Right atrium auricular region (tissue), 2 donors: Measurements from ENCODE around the gene PDE6A. TPM values are rescaled to one million over a fixed set of nuclear protein-coding genes. Genes with fewer than 3 reads are reported as not detected.
A peak's percentile ranks its signal among the peaks of the same experiment; 100 is the strongest.

Experiments
- DNase-seq: peaks from one replicate; pipeline ENCODE4 v3.0.0-alpha.2; 2019; ENCODE audit warnings: low spot score
- H3K27ac ChIP-seq, 2 donors: fragments of 200-600 bp; sonication (generic); 1 replicate in 1 of 2; 2 replicates in 1 of 2; pipeline ENCODE4 v1.5.1; 2016 to 2019
- H3K27me3 ChIP-seq, 2 donors: fragments of 200-600 bp; sonication (generic); one replicate each; pipeline versions ENCODE4 v1.5.1 to v1.6.0; 2017 to 2019
- H3K36me3 ChIP-seq: fragments of 200-600 bp; sonication (generic); one replicate; pipeline ENCODE4 v1.5.1; 2016
- H3K4me1 ChIP-seq, 2 donors: fragments of 200-600 bp; sonication (generic); one replicate each; pipeline versions ENCODE4 v1.5.1 to v1.6.0; 2017 to 2019
- H3K4me3 ChIP-seq, 2 donors: fragments of 200-600 bp; sonication (generic); 1 replicate in 1 of 2; 2 replicates in 1 of 2; pipeline ENCODE4 v1.5.1; 2017 to 2019; ENCODE audit warnings: mild to moderate bottlenecking in 1 of 2, moderate library complexity in 1 of 2
- H3K9me3 ChIP-seq, 2 donors: fragments of 200-600 bp; sonication (generic); one replicate each; pipeline ENCODE4 v1.5.1; 2019
- CTCF ChIP-seq, 2 donors: fragments of 200-600 bp; sonication (generic); IDR thresholded peaks; one replicate each; pipeline ENCODE4 v1.5.1; 2019; ENCODE audit warnings: antibody characterized with exemption in 2 of 2
- total RNA-seq, 2 donors: library from RNA; depleted of rRNA; stranded (reverse); fragments of >200 nt; gene quantifications; one replicate each; pipeline ENCODE4 v1.1.0, GENCODE V29; 2016

The PDE6A gene
- total RNA-seq, 2 donors from 2014 or later, result 0.08 TPM; not detected in 1

GRCh38 chr5:149921597-149921996, 23.0 kb downstream of the PDE6A start:
- Histone ChIP-seq H3K9me3 (no peaks in the 10 kb centered on the region), H3K27me3 (no peaks in the 10 kb centered on the region), H3K4me1 (peaks cover 0 to 6% of the 10 kb centered on the region in 2 donors), H3K36me3 (no peaks in the 10 kb centered on the region), H3K4me3 (no peak overlapping the region), H3K27ac (no peak overlapping the region)
- TF ChIP-seq CTCF (IDR thresholded peaks at IDR 0.05), result no peak
- DNase-seq, result no peak

- DNase-seq, result no peak
- H3K4me3 ChIP-seq, result no peak overlapping the region
- H3K36me3 ChIP-seq, result no peaks in the 10 kb centered on the region
- H3K9me3 ChIP-seq, result no peaks in the 10 kb centered on the region
- no peak for TF ChIP-seq CTCF (IDR thresholded peaks at IDR 0.05)
- H3K27ac ChIP-seq, result peak overlapping the region in 1 of 2 donors; percentile 16
- peaks cover 0 to 6% of the 10 kb centered on the region in 2 donors for H3K4me1 ChIP-seq
- H3K27me3 ChIP-seq, result no peaks in the 10 kb centered on the region
These were observed 27.4 kb downstream of the PDE6A start for GRCh38 chr5:149917073-149917676.

GRCh38 chr5:149916334-149917072, 28.1 kb downstream of the PDE6A start:
- Histone ChIP-seq H3K4me1 (peaks cover 0 to 6% of the 10 kb centered on the region in 2 donors), H3K27ac (peak overlapping the region in 1 of 2 donors; percentile 16), H3K9me3 (no peaks in the 10 kb centered on the region), H3K36me3 (no peaks in the 10 kb centered on the region), H3K4me3 (no peak overlapping the region), H3K27me3 (no peaks in the 10 kb centered on the region)
- no peak for TF ChIP-seq CTCF (IDR thresholded peaks at IDR 0.05)
- DNase-seq, result no peak

GRCh38 chr5:149915392-149916260, 29.0 kb downstream of the PDE6A start:
- H3K4me3 ChIP-seq, result no peak overlapping the region
- no peak overlapping the region for H3K27ac ChIP-seq
- peaks cover 0 to 6% of the 10 kb centered on the region in 2 donors for H3K4me1 ChIP-seq
- H3K9me3 ChIP-seq, result no peaks in the 10 kb centered on the region
- no peaks in the 10 kb centered on the region for H3K27me3 ChIP-seq
- H3K36me3 ChIP-seq, result no peaks in the 10 kb centered on the region
- no peak for DNase-seq
- no peak for TF ChIP-seq CTCF (IDR thresholded peaks at IDR 0.05)

GRCh38 chr5:149913436-149914419, 30.9 kb downstream of the PDE6A start:
- Histone ChIP-seq H3K36me3 (no peaks in the 10 kb centered on the region), H3K4me3 (no peak overlapping the region), H3K27me3 (no peaks in the 10 kb centered on the region), H3K9me3 (no peaks in the 10 kb centered on the region), H3K27ac (no peak overlapping the region), H3K4me1 (peaks cover 0 to 6% of the 10 kb centered on the region in 2 donors)
- DNase-seq, result no peak
- TF ChIP-seq CTCF (IDR thresholded peaks at IDR 0.05), result no peak
